Stimulated activated CD4-positive, alpha-beta T cell treated with anti-CD3 and anti-CD28 coated beads, TNF-alpha, amount 100 ng/mL, for 1 hour (primary cell): Measurements from ENCODE around the gene ASPN.

Source experiments
- DNase-seq, 3 donors: peaks; one replicate each; pipeline ENCODE4 v3.0.0-alpha.2; 2020; ENCODE audit warnings: low read depth in 3 of 3, low spot score in 1 of 3

ASPN gene

DNA sequence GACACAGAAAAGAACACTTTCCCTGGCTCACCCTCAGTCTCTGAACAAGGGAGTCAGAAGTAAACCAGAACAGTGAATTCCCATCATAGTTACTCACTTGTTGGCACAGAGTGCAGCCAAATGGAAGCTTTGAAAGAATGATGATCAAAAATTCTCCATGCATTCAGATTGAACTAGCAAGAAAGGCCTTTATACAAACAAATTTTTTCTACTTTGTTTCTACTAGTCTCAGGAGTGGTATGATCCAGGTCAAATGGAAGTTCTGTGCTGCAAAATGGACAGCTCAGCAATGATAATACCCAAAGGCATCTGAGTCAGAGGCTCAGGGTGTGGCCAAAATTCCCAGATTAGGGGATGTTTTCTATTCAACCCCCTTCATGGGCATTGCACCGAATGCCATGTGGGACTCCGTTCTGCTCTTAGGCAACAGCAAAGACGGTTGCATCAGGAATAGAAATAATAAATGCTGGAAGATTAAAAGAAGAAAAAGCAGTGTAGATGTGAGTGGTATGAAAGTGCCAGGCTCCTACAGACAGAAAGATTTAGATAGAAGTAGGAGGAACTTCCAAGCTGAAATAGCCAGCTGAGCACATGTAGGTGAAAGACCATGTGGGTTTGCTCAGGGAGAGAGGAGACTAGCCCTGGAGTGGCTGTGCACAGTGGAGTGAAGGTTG lies 24.0 kb upstream of the ASPN start:
- DNase-seq, result no peak

- no peak for DNase-seq
Measured at GRCh38 chr9:92504881-92505280, 22.6 kb upstream of the ASPN start.

DNA sequence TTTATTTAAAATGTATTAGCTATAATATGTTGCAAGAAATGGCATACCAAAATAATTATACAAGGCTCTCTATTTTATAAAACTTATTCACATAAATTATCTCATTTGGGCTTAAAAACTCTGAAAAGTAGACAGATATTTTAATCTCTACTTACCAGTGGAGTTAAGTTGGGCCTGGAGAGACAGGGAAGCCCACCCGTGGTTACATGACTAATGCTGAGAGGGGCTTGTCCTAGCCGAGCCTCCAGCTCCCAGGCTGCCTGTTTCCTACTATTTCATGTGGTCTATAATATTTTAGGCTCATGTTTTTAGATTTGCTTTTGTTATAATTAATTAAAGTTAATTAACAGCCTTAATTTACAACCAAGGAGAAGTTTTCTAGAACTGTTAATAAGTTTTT lies 20.9 kb upstream of the ASPN start:
- no peak for DNase-seq

DNA sequence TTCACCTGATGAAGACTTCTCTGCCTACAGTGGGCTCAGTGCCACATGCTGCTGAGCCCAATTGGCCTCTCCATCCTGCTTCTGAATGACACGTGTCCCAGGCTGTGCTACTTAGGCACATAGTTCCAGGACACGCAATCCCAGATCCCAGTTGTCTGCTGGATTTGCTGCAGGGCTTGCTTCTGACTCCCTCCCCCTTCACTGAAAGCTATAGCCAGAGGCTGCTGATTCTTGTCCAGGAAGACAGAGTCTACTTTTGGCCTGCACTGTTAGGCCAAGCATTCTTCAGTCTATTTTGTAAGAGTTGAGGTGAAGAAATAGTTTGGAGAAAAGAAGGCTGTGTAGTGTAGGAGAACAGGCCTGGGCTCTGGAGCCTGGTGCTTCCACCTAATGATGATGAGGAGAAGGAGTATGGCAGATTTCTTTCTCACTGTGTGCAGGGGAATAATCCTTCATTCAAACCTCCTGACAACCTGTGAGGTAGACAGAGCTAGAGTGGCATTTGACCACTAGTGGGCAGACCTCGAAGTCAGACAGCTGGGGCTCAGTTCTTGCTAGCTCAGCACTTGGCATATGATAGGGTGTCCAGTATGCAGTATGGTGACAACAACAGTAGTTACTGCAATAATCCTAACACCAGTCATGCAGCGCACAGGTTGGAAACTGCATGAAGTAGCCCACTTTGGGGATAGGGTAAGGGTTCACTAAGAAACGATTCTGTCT lies 19.5 kb upstream of the ASPN start:
- DNase-seq, result no peak

- DNase-seq, result no peak
Measured at GRCh38 chr9:92500725-92501124, 18.4 kb upstream of the ASPN start.

DNA sequence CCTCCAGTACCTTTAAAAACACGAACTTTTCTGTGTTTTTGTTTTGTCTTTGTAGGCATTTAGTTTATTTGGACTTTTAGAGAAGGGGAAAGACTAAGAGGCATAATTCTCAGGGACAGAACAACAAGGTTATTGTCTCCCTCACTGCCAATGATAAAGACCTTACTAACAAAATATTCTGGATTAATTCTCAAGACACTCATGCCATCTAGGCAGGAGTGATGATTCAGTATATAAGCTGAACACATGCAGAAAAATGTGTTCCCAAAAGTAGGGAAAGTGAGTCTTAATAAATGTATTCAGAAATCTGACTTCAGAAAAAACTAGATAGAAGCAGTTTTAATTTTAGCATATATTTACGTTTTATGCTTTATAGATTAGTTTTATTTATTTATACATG lies 17.4 kb upstream of the ASPN start:
- DNase-seq, result no peak

GRCh38 chr9:92496396-92497176 lies 14.3 kb upstream of the ASPN start:
- no peak for DNase-seq

DNA sequence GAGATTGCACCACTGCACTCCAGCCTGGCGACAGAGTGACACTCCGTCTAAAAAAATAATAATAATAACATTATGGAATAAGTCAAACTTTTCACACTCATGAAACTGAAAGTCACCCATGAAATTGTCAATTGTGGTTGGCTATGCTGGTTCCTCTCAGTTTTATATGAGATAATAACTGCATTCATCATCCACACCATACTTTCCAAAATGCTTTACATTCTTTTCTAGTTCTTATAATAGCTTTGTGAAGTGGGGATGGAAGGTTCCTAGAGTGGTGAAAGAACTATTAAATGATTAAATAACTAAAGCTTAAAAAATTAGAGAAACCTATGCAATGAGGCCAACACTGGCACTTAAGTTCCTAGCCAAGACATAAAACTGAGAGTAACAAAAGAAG lies 12.6 kb upstream of the ASPN start:
- no peak for DNase-seq

DNA sequence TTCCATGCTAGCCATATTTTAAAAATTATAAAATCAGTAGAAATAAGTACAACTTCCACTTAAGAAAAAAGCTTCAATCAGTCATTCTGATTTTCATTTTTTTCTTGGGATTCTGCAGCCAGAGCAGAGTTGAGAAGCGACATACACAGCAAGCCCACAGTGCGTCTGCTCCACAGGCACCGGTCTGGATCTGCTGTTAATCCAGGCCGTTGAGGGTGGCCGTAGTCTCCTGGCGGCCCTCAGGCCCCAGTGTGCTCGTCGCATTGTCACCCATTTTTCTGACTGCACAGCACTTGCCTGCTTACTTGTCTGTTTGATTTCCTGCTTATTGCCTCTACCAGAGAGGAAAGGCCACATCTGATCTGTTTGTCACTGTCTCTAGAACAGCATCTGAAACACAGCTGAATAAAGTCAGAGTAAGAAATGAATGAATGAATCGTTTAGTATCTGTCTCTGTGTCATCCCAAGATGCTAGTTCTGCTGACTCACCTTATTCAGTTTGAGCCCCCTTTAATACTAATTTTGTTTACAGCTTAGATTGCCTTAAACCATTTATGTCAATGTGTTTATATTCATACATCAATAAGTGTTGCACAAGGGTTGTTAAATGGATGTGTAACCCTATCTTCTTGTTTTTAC lies 11.6 kb upstream of the ASPN start:
- DNase-seq, result no peak

- DNase-seq, result no peak
Measured at GRCh38 chr9:92492781-92493401, 10.6 kb upstream of the ASPN start.

DNA sequence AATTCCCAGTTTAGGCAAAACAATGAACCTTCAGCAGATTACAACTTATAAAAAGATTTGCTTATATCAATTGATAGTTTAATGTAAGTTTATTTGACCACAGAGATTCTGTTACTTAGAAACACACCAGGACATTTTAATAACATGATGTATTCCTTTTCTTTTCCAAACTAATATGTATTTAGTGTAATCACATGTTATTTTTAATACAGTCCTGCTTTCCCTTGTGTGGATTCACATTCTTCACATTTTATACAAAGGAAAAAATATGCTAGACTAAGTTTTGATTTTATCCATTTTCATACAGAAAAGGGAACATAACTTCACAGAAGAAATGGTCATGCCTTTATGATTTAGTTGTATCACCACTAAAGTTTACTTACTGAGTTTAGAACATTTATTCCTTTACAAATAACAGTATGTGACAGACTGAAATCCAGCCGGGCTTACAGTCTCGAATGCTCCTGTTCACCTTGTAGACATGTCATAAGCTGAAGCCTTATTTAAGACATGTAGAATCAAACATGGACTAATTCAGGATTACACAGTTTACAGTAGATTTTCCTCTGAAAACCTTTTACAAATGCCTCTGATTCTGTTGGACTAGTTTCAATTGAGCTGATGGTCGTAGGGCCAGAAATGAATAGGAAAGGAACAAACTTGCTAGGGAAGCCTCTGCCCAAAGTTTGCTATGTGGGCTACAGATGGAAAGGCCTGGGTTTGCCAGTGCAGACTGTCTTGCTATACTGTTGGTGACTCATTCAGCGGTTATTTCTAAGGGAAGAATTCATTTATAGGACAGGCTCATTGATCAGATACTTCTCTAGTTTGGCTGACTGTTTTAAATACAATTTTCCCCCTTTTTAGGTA lies 6.6 kb upstream of the ASPN start:
- no peak for DNase-seq

GRCh38 chr9:92486371-92486770 lies 4.1 kb upstream of the ASPN start:
- DNase-seq, result no peak

DNA sequence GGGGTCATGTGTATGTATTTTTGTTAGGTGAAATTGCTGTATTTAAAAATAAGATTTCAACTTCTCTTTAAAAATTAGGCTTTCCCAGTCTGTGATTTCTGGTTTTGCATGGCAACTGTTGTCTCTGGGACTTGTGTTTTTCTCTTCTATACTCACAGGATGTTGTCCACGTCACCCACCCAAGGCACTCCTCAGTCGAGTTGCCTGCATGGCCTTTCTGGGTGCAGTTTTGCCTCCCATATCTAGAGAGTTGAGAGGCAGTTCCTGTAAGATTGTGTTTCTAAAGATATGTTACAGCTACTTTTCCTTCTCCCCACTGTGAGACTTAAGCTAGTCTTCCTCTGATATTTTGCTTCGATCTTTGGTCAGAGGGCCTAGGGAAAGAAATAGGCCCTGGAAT lies 2.3 kb upstream of the ASPN start:
- DNase-seq, result no peak

- DNase-seq, result no peak
Measured at GRCh38 chr9:92483627-92484545, 1.6 kb upstream of the ASPN start.

GRCh38 chr9:92482805-92483204 lies 499 bp upstream of the ASPN start:
- DNase-seq, result no peak

- DNase-seq, result no peak
Measured at GRCh38 chr9:92480986-92481633, 1.2 kb downstream of the ASPN start.

DNA sequence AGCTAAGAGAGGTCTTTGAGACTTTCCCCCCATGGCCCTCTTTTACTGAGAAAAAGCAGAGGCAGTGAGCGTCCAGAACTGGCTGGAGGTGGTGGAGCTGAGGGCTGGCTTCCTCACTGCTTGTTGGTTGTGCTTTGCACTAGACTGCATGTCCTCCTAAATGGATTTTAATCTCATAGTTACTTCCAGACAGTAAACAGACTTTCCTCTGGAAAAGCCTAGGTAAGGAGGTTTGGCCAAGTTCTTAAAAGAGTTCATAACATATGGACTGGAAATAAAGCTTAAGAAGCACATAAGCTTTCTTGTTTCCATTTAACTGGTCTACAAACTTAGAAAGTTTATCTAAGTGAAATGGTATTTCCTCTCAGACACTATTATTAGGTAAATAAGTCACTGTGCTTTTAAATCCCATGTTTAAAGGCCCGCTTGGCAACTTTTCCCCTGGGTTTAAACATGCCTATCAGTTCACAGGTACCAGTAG lies 2.0 kb downstream of the ASPN start:
- DNase-seq, result no peak

- DNase-seq, result no peak
Measured at GRCh38 chr9:92479346-92479745, 3.0 kb downstream of the ASPN start.

- DNase-seq, result no peak
Measured at GRCh38 chr9:92478783-92479182, 3.5 kb downstream of the ASPN start.
